Measurements from ENCODE around the gene MTM1.

MTM1 gene

GRCh38 chrX:150719621-150720020, 151.2 kb downstream of the MTM1 start:
- DNase-seq (ENCODE audit: low spot score), result no peak
